Neutrophil (primary cell): Measurements from ENCODE around the gene ERICH3.

ENCODE experiments used
- H3K27ac ChIP-seq: fragments of 200-600 bp; sonication (generic); 2 replicates; pipeline ENCODE4 v1.5.1; 2016; ENCODE audit warnings: mild to moderate bottlenecking, moderate library complexity
- H3K27me3 ChIP-seq: fragments of 200-600 bp; sonication (generic); 2 replicates; pipeline ENCODE4 v1.6.0; 2016; ENCODE audit warnings: mild to moderate bottlenecking
- H3K36me3 ChIP-seq: fragments of 200-600 bp; sonication (generic); 2 replicates; pipeline ENCODE4 v1.5.1; 2017
- H3K4me1 ChIP-seq, 2 experiments: fragments of 200-600 bp in 1 of 2; sonication (generic) in 1 of 2; 1 replicate in 1 of 2; 2 replicates in 1 of 2; pipeline versions ENCODE4 v1.5.1 to v1.6.1; 2013 to 2016; ENCODE audit warnings: low read depth in 1 of 2, low read length in 1 of 2, mild to moderate bottlenecking in 1 of 2, moderate library complexity in 1 of 2; ENCODE audit not compliant: control insufficient read depth in 1 of 2, insufficient read depth in 1 of 2
- H3K4me3 ChIP-seq, 2 experiments: fragments of 200-600 bp in 1 of 2; sonication (generic) in 1 of 2; 1 replicate in 1 of 2; 2 replicates in 1 of 2; pipeline ENCODE4 v1.5.1; 2013 to 2016; ENCODE audit warnings: low read depth in 1 of 2, low read length in 1 of 2, mild to moderate bottlenecking in 1 of 2, moderate library complexity in 1 of 2
- H3K9me3 ChIP-seq: fragments of 200-600 bp; sonication (generic); 2 replicates; pipeline ENCODE4 v1.5.1; 2016
- CTCF ChIP-seq: fragments of 200-600 bp; sonication (generic); IDR thresholded peaks from 2 replicates; pipeline ENCODE4 v1.5.1; 2016; ENCODE audit warnings: antibody characterized with exemption

The ERICH3 gene

GRCh38 chr1:74697832-74698231 is 24.2 kb upstream of the ERICH3 start:
- Histone ChIP-seq H3K9me3 (no peaks in the 10 kb centered on the region), H3K27ac (no peak overlapping the region), H3K4me1 (no peaks in the 10 kb centered on the region), H3K27me3 (no peaks in the 10 kb centered on the region), H3K36me3 (no peaks in the 10 kb centered on the region), H3K4me3 (no peak overlapping the region)
- no peak for TF ChIP-seq CTCF

GRCh38 chr1:74693473-74693872 is 19.9 kb upstream of the ERICH3 start:
- H3K27me3 ChIP-seq: no peaks in the 10 kb centered on the region
- no peak overlapping the region for H3K27ac ChIP-seq
- no peaks in the 10 kb centered on the region for H3K4me1 ChIP-seq
- no peaks in the 10 kb centered on the region for H3K9me3 ChIP-seq
- no peak for TF ChIP-seq CTCF
- H3K36me3 ChIP-seq: no peaks in the 10 kb centered on the region
- H3K4me3 ChIP-seq: no peak overlapping the region

- Histone ChIP-seq H3K27ac (no peak overlapping the region), H3K9me3 (no peaks in the 10 kb centered on the region), H3K4me1 (no peaks in the 10 kb centered on the region), H3K36me3 (no peaks in the 10 kb centered on the region), H3K27me3 (no peaks in the 10 kb centered on the region), H3K4me3 (no peak overlapping the region)
- no peak for TF ChIP-seq CTCF
Measured at GRCh38 chr1:74690909-74691308, 17.3 kb upstream of the ERICH3 start.

- Histone ChIP-seq H3K4me1 (no peaks in the 10 kb centered on the region), H3K4me3 (no peak overlapping the region), H3K27me3 (no peaks in the 10 kb centered on the region), H3K27ac (no peak overlapping the region), H3K36me3 (no peaks in the 10 kb centered on the region), H3K9me3 (no peaks in the 10 kb centered on the region)
- no peak for TF ChIP-seq CTCF
Measured at GRCh38 chr1:74690364-74690696, 16.7 kb upstream of the ERICH3 start.

GRCh38 chr1:74689621-74690363 is 16.2 kb upstream of the ERICH3 start:
- Histone ChIP-seq H3K9me3 (no peaks in the 10 kb centered on the region), H3K4me1 (no peaks in the 10 kb centered on the region), H3K36me3 (no peaks in the 10 kb centered on the region), H3K4me3 (no peak overlapping the region), H3K27me3 (no peaks in the 10 kb centered on the region), H3K27ac (no peak overlapping the region)
- peak; percentile 27 for TF ChIP-seq CTCF

- H3K27ac ChIP-seq: no peak overlapping the region
- TF ChIP-seq CTCF: no peak
- no peaks in the 10 kb centered on the region for H3K9me3 ChIP-seq
- no peaks in the 10 kb centered on the region for H3K36me3 ChIP-seq
- H3K4me3 ChIP-seq: no peak overlapping the region
- no peaks in the 10 kb centered on the region for H3K4me1 ChIP-seq
- H3K27me3 ChIP-seq: no peaks in the 10 kb centered on the region
Measured at GRCh38 chr1:74686928-74687327, 13.3 kb upstream of the ERICH3 start.
